ENCODE results near the gene HLA-DMA. TPM values are rescaled to one million over a fixed set of nuclear protein-coding genes. Genes with fewer than 3 reads are reported as not detected.

The HLA-DMA gene
- total RNA-seq, 1 experiment from 2014 or later, result 2.8 TPM

GRCh38 chr6:32993363-32993973, 40.6 kb upstream of the HLA-DMA start:
- BruUV-seq (replicated peaks), result no TSS peak
- ChIA-PET POLR2A (no interaction called here), CTCF (interaction anchor here (0.7 kb wide), 1 partner anchor 22 kb away, joined by 9 read pairs; no protein-coding TSS in a partner anchor)
- DNase-seq (ENCODE audit: low read depth, low spot score) (no peak), ATAC-seq (no peak)
- intact Hi-C loops (cut with micrococcal nuclease; ENCODE audit: unreplicated experiment) (no loop called here), in situ Hi-C loops (cut with HindIII; ENCODE audit: low pct_unique_long_range_greater_than_20kb, low sequenced_read_pairs) (no loop called here)
- Histone ChIP-seq H3K4me1 (ENCODE audit: control insufficient read depth, insufficient read depth, low read length) (no peaks in the 10 kb centered on the region), H3K36me3 (ENCODE audit: control insufficient read depth, insufficient read depth, low read length) (no peaks in the 10 kb centered on the region), H3K27ac (ENCODE audit: low read length) (no peak overlapping the region), H3K27me3 (ENCODE audit: control insufficient read depth, insufficient read depth, low read length) (peaks cover 6% of the 10 kb centered on the region; the same call in 1 of the 2 replicates), H3K4me3 (ENCODE audit: low read depth in 2 of 2, low read length in 2 of 2) (no peak overlapping the region), H3K9me3 (ENCODE audit: control insufficient read depth, insufficient read depth, low read depth, low read length) (no peaks in the 10 kb centered on the region)
- TF ChIP-seq, protein P1, sequence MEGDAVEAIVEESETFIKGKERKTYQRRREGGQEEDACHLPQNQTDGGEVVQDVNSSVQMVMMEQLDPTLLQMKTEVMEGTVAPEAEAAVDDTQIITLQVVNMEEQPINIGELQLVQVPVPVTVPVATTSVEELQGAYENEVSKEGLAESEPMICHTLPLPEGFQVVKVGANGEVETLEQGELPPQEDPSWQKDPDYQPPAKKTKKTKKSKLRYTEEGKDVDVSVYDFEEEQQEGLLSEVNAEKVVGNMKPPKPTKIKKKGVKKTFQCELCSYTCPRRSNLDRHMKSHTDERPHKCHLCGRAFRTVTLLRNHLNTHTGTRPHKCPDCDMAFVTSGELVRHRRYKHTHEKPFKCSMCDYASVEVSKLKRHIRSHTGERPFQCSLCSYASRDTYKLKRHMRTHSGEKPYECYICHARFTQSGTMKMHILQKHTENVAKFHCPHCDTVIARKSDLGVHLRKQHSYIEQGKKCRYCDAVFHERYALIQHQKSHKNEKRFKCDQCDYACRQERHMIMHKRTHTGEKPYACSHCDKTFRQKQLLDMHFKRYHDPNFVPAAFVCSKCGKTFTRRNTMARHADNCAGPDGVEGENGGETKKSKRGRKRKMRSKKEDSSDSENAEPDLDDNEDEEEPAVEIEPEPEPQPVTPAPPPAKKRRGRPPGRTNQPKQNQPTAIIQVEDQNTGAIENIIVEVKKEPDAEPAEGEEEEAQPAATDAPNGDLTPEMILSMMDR (IDR thresholded peaks at IDR 0.05), result no peak
- TF ChIP-seq TCF7L2 (IDR thresholded peaks at IDR 0.05; ENCODE audit: low read depth, low read length) (no peak), SIN3A (IDR thresholded peaks at IDR 0.05; ENCODE audit: borderline replicate concordance, insufficient read depth, low read depth, low read length) (no peak), POLR2AphosphoS5 (IDR thresholded peaks at IDR 0.05; ENCODE audit: low read depth, low read length) (no peak), REST (IDR thresholded peaks at IDR 0.05; ENCODE audit: insufficient read depth in 1 of 2, low read depth in 2 of 2, low read length in 1 of 2) (no peak)

GRCh38 chr6:32991972-32992371, 39.1 kb upstream of the HLA-DMA start:
- DNase-seq (ENCODE audit: low read depth, low spot score) (no peak), ATAC-seq (no peak)
- no peaks in the 10 kb centered on the region for H3K36me3 ChIP-seq (ENCODE audit: control insufficient read depth, insufficient read depth, low read length)
- H3K4me3 ChIP-seq (ENCODE audit: low read depth in 2 of 2, low read length in 2 of 2), result no peak overlapping the region
- TF ChIP-seq POLR2AphosphoS5 (IDR thresholded peaks at IDR 0.05; ENCODE audit: low read depth, low read length), result no peak
- H3K4me1 ChIP-seq (ENCODE audit: control insufficient read depth, insufficient read depth, low read length), result no peaks in the 10 kb centered on the region
- no TSS peak for BruUV-seq (replicated peaks)
- ChIA-PET CTCF (interaction anchor here (0.7 kb wide), 1 partner anchor 156 kb away, joined by 6 read pairs; no protein-coding TSS in a partner anchor), POLR2A (no interaction called here)
- in situ Hi-C loops (cut with HindIII; ENCODE audit: low pct_unique_long_range_greater_than_20kb, low sequenced_read_pairs), result no loop called here
- intact Hi-C loops (cut with micrococcal nuclease; ENCODE audit: unreplicated experiment), result no loop called here
- H3K9me3 ChIP-seq (ENCODE audit: control insufficient read depth, insufficient read depth, low read depth, low read length), result no peaks in the 10 kb centered on the region
- peaks cover 6% of the 10 kb centered on the region; the same call in 1 of the 2 replicates for H3K27me3 ChIP-seq (ENCODE audit: control insufficient read depth, insufficient read depth, low read length)
- H3K27ac ChIP-seq (ENCODE audit: low read length), result no peak overlapping the region

DNA sequence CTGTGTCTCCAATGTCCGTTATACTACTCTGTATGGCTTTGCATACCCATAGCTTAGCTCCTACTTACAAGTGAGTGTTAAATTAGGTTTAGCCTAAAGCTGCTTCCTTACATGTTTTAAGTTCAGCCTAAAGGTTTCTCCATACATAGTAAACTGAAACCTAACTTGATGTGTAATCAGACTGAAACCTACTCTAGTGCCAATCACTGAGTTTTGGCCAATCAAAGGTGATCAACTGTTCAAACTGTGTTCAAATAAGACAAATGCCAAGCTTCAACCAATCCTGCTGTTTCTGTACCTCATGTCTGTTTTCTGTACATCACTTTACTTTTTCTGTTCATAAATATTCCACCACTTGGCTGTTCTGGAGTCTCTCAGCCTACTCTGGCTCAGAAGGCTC, 36.5 kb upstream of the HLA-DMA start:
- Histone ChIP-seq H3K27me3 (ENCODE audit: control insufficient read depth, insufficient read depth, low read length) (peaks cover 2% of the 10 kb centered on the region; the same call in 1 of the 2 replicates), H3K4me3 (ENCODE audit: low read depth in 2 of 2, low read length in 2 of 2) (no peak overlapping the region), H3K9me3 (ENCODE audit: control insufficient read depth, insufficient read depth, low read depth, low read length) (no peaks in the 10 kb centered on the region), H3K27ac (ENCODE audit: low read length) (no peak overlapping the region), H3K36me3 (ENCODE audit: control insufficient read depth, insufficient read depth, low read length) (no peaks in the 10 kb centered on the region), H3K4me1 (ENCODE audit: control insufficient read depth, insufficient read depth, low read length) (no peaks in the 10 kb centered on the region)
- ATAC-seq (no peak), DNase-seq (ENCODE audit: low read depth, low spot score) (no peak)
- intact Hi-C loops (cut with micrococcal nuclease; ENCODE audit: unreplicated experiment), result no loop called here
- POLR2A ChIA-PET, result no interaction called here
- in situ Hi-C loops (cut with HindIII; ENCODE audit: low pct_unique_long_range_greater_than_20kb, low sequenced_read_pairs), result no loop called here
- BruUV-seq (replicated peaks), result no TSS peak
- TF ChIP-seq REST (IDR thresholded peaks at IDR 0.05; ENCODE audit: insufficient read depth in 1 of 2, low read depth in 2 of 2, low read length in 1 of 2) (no peak), TCF7L2 (IDR thresholded peaks at IDR 0.05; ENCODE audit: low read depth, low read length) (no peak), POLR2AphosphoS5 (IDR thresholded peaks at IDR 0.05; ENCODE audit: low read depth, low read length) (no peak), SIN3A (IDR thresholded peaks at IDR 0.05; ENCODE audit: borderline replicate concordance, insufficient read depth, low read depth, low read length) (no peak)
- TF ChIP-seq, protein P1 (IDR thresholded peaks at IDR 0.05), result no peak
- CTCF ChIA-PET, result interaction anchor here (0.9 kb wide), 1 partner anchor 14 kb away, joined by 3 read pairs; no protein-coding TSS in a partner anchor
